HG03159 (cell line): ENCODE measurements around the gene COX6A1.
"Not testable (repeated sequence)": the region's sequence is repeated elsewhere in the genome, so short reads cannot be mapped to it uniquely, and the experiment has no call there.

Experiments used
- ATAC-seq: cut with Tn5 transposase; IDR thresholded peaks from one replicate; pipeline ENCODE4 v1.9.1; 2021; ENCODE audit warnings: mild to moderate bottlenecking, moderate library complexity; ENCODE audit not compliant: unreplicated experiment

COX6A1 gene

DNA sequence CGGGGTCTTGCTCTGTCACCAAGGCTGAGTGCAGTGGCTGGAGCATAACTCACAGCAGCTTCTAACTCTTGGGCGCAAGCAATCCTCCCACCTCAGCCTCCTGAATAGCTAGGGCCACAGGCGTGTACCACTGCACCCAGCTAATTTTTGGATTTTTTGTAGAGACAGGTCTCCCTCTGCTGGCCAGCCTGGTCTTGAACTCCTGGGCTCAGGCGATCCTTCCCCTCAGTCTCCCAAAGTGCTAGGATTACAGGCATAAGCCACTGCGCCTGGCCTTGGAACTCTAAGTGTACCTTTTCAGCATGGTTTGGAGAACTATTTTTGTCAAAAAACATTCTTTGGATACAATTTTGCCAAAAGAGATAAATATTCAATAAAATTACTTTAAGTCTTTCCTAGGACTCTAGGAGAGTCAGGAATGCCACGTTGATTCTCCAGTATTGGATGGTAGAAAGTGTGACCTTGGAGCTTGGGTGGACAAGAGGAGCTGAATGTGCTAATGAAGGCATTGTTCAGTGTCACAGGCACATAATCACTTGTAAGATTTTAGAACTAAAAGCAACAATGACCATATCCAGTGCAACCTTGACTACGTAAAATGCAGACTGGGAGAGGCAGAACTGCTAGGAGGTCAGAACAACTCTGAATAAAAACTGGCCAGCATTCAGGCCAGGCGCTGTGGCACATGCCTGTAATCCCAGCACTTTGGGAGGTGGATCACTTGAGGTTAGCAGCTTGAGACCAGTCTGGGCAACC lies 28.8 kb downstream of the COX6A1 start:
- no peak for ATAC-seq

- ATAC-seq: no peak
Measured at GRCh38 chr12:120467439-120467838, 29.5 kb downstream of the COX6A1 start.

GRCh38 chr12:120468325-120468820 lies 30.5 kb downstream of the COX6A1 start:
- no peak for ATAC-seq

DNA sequence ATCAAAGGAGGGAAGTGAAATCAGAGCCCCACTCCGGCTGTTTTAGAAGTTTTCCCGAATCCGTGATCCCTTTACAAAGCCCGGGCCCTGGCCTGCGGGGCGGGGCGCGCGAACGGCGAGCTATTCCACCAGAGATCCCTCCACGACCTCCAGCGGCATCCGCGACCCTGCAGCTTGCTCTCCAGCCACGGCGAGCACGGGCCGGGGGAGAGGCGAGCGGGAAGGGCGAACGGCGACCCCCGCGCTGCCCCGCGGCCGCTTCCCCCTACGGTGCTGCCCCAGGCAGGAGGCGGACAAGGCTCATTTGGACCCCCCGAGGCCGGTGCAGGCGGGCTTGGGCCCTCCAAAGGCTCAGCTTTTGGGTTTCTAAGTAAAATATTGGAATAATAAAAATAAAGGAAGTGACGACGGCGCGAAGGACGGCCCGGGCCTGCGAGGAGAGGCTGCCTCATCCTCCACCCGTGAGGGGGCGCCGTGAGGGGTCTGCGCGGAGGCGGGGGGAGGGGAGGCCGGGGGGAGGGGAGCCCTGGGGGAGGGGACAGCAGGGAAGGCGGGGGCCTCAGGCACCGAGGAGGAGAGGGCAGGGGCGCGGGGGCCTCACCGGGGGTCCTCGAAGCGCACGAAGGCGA lies 31.0 kb downstream of the COX6A1 start:
- peak; percentile 32 for ATAC-seq

- peak; percentile 84 for ATAC-seq
Measured at GRCh38 chr12:120469450-120470149, 31.7 kb downstream of the COX6A1 start, which contains the start of gene SRSF9. Gene SRSF9 (minus strand): TSS chr12:120469748. CDS start chr12:120469609, 139 bp downstream.

DNA sequence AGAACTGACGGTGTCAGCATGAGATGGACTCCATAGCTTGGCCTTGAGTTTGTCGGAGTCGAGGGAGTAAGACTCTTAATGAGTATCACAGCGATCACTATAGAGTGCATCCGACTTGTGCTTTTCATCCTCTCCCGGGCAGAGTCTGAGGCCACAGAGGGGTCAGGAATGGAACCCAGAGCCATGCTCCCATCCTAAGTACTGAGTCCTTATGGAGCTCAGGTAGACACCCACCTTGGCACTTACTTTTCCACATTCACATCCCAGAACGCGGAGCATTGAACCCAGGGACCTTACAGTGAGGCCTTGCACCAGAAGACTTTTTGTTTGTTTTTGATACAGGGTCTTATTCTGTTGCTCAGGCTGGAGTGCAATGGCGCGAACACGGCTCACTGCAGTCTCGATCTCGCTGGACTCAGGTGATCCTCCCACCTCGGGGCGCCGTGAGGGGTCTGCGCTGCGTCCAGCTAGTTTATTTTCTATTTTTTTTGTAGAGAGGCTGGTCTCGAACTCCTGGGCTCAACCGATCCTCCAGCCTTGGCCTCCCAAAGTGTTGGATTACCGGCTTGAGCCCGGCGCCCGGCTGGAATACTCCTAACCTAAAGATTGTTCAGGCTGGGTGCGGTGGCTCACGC lies 32.4 kb downstream of the COX6A1 start:
- ATAC-seq: peak; percentile 8

DNA sequence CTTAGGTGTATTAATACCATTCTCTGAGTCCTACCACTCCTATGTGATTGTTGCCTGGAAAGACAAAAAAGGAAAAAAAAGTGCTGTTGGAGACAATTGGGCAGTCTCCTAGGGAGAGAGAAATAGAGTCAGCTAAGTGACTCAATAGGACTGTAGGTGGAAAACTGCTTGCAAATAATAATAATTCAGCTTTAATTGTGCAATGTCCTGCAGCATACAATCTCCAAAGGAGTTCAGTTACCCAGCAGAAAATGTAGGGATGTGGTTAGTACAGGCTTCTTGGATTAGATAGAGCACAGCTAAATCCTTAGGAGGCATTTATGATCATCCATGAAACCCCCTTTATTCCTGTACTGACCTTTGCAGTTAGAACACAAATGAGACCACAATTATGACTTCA lies 34.6 kb downstream of the COX6A1 start:
- no peak for ATAC-seq

DNA sequence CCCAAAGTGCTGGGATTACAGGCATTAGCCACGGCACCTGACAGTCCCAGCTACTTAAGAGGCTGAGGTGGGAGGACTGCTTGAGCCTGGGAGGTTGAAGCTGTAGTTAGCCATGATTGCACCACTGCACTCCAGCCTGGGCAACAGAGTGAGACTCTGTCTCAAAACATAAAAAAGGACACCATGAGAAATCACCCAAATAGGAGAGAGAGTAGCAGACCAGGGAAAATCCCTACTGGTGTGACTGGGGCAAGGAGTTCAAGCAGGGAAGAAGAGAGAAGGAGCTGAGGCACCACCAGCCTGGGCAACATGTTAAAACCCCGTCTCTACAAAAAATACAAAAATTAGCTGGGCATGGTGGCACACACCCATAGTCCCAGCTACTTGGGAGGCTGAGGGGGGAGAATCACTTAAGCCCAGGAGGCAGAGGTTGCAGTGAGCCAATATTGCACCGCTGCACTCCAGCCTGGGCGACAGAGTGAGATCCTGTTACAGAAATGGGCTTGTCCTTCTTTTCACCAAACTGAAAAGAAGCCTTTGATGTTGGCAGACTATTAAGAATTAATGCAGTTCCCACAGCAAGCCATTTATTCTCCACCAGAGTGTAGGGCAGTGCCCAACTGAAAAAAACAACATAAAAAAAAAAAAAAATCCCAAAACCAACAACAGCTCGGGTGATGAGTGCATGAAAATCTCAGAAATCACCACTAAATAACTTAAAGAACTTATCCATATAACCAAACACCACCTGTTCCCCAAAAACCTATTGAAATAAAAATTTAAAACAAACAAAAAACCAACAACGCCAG lies 36.1 kb downstream of the COX6A1 start:
- no peak for ATAC-seq

DNA sequence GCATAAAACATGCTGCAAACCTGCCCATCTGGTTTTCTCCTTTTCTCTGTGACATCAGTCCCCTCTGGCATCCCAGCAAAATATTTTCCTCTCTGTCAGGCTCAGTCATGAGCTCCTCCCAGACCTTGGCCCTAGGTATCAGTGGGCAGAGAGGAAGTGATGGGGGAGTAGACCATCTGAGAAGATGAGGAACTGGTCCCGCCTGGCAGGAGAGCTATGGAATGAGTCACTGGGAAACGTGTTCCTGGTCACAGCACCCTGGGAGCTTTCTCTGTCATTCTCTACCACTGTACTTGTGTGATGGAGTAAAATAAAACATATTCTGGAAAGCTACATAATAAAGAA lies 36.7 kb downstream of the COX6A1 start:
- ATAC-seq: no peak

DNA sequence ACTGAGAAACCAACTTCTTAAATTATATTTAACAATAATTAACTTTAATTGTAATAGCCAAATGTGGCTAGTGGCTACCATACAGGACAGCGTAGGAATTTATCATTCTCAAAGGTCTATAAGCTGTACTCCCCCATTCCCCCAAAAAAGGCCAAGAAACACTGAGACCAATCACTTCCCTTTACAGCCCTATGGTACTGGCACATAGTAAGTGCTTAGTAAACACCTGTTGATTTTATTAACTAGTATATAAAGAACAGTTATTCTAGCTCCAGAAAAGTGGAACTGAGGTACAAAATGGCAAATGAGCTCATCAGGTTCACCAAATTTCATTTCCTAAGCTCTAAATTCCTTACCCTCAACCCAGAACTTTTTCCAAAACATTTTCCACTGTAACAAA lies 37.7 kb downstream of the COX6A1 start:
- no peak for ATAC-seq

DNA sequence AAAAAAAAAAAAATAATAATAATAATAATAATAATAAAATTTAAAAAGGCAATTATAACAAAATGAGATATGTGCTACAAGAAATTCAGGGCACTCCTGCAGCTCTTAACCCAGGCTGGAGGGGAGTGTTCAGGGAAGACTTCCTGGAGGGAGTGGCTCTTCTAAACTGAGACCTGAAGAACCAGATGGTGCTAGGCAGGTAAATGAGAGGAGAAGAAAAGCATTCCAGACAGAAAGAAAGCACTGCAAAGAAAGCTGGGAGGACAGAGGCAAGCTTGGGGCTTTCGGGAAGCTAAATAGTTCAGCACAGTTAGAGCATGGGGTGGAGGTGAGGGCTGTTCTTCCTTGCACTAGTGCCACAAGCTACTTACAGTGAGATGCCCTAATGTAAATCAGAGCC lies 41.5 kb downstream of the COX6A1 start:
- no peak for ATAC-seq

DNA sequence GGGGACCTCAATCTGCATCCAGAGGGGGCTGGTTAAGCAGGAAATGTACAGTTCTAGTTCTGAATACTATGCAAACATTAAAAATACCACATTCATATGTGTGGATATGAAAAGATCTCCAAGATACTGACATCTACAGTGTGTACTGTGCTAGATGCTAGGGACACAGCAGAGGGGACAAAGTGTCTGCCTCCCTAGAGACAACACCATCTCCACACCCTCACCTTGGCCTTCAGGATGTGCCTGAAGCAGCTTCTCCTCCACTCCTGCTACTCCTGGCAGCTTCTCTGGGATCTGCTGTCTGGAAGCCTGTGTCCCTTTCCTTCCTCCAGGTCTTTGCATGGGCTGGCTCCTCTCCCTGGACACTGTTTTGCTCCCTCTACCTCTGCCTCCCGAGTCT lies 42.3 kb downstream of the COX6A1 start:
- ATAC-seq: no peak

DNA sequence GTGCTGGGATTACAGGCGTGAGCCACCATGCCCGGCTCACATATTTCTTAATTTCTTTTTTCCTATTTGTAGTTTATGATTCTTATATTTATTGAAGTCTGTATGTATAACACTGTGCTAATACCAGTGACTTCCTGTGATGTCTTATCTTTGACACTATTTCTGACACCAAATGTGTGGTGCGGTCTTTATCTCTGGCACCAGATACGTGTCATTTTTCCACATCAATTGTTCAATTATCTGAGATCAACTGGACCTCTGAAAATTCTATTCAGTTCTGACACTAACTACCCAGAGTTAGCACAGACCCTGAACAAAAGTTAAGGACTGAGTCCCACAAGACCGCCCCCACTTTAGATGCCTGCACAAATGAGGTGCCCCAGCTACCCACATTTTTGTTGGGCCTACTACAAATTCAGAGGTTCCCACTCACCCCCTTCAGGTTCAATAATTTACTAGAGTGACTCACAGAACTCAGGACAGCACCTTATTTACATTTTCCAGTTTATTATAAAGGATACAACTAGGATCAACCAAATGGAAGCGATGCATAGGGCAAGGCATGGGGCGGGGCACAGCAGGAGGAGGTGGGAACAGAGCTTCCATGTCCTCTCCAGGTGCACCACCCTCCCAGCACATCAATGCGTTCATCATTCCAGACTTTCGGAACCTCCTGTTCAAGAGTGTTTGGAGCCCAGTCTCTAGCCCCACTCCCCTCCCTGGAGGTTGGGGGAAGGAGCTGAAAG lies 43.3 kb downstream of the COX6A1 start:
- ATAC-seq: no peak

GRCh38 chr12:120483621-120484020 lies 45.7 kb downstream of the COX6A1 start:
- no peak for ATAC-seq

- ATAC-seq: no peak
Measured at GRCh38 chr12:120485961-120486881, 48.3 kb downstream of the COX6A1 start.

DNA sequence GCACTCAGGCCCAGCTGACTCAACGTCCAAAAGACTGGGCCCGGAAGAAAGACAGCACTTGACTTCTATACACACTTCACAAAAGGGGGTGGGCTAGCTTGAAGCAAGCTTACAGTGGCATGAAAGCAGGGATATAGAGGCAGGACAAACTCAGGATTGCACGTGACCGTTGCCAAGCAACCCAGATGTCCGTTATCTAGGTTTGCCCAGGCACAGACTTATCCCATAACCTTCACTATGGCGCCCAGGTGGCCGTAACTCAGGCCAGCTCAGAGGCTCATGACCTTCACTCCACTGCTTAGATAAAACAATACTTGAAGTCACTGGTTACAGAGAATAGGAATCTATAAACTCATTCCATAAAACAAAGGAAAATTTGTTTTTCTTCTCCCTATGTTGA lies 49.6 kb downstream of the COX6A1 start:
- not testable (repeated sequence) for ATAC-seq

- no peak for ATAC-seq
Measured at GRCh38 chr12:120488057-120488640, 50.2 kb downstream of the COX6A1 start.

DNA sequence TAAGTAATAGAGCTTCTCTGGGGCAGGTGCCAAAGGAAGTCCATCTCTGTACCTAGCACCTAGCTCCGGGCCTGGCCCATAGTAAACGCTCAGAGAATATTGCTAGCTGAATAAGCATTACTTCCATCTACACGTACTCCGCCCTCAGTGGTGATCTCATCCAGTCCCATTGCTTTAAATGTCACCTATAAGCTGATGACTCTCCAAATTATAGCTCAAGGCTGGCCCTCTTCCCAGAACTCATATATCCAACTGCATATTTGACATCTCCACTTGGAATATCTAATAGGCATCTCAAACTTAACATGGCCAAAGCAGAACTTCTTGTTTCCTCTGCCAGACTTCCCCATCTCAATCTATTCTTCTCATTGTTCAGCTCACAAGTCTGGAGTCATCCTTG lies 51.1 kb downstream of the COX6A1 start:
- no peak for ATAC-seq
